Brain microvascular endothelial cell (primary cell): ENCODE measurements around the gene QRICH2.

Source experiments
- DNase-seq: peaks from one replicate; pipeline ENCODE4 v3.0.0-alpha.2; 2020
- H3K27ac ChIP-seq: fragments of 250-450 bp; sonication (Bioruptor Pico); 2 replicates; pipeline ENCODE4 v1.5.1; 2020; ENCODE audit warnings: mild to moderate bottlenecking, moderate library complexity
- H3K27me3 ChIP-seq: fragments of 250-450 bp; sonication (Bioruptor Pico); replicated peaks from 2 replicates; pipeline ENCODE4 v1.5.1; 2020; ENCODE audit warnings: mild to moderate bottlenecking
- H3K36me3 ChIP-seq: fragments of 250-450 bp; sonication (Bioruptor Pico); replicated peaks from 2 replicates; pipeline ENCODE4 v1.5.1; 2020; ENCODE audit warnings: mild to moderate bottlenecking
- H3K4me3 ChIP-seq: 2 replicates; pipeline ENCODE4 v1.5.1; 2011; ENCODE audit warnings: low read depth, mild to moderate bottlenecking, control low read depth, low read length, moderate library complexity
- CTCF ChIP-seq: IDR thresholded peaks from 2 replicates; pipeline ENCODE4 v1.5.1; 2011; ENCODE audit warnings: low read depth, mild to moderate bottlenecking, moderate library complexity, low read length, control low read depth, inconsistent platforms; ENCODE audit errors: missing control alignments
- in situ Hi-C: cut with HindIII; loops from 2 replicates; pipeline ENCODE4 v1.10.0; 2017; ENCODE audit warnings: low sequenced_read_pairs, low pct_ligation_motif_present

Gene QRICH2

GRCh38 chr17:76293106-76293505 is 15.0 kb downstream of the QRICH2 start:
- Histone ChIP-seq H3K36me3 (peaks cover 14% of the 10 kb centered on the region), H3K4me3 (no peak overlapping the region), H3K27me3 (no peaks in the 10 kb centered on the region), H3K27ac (no peak overlapping the region)
- no peak for DNase-seq
- in situ Hi-C loops, result no loop called here
- no peak for TF ChIP-seq CTCF

GRCh38 chr17:76292567-76292966 is 15.5 kb downstream of the QRICH2 start:
- peaks cover 14% of the 10 kb centered on the region for H3K36me3 ChIP-seq
- in situ Hi-C loops, result no loop called here
- no peak overlapping the region for H3K4me3 ChIP-seq
- no peak for TF ChIP-seq CTCF
- no peaks in the 10 kb centered on the region for H3K27me3 ChIP-seq
- H3K27ac ChIP-seq, result no peak overlapping the region
- DNase-seq, result no peak

- TF ChIP-seq CTCF, result no peak
- Histone ChIP-seq H3K36me3 (no peaks in the 10 kb centered on the region), H3K27me3 (no peaks in the 10 kb centered on the region), H3K27ac (no peak overlapping the region), H3K4me3 (no peak overlapping the region)
- no peak for DNase-seq
- in situ Hi-C loops, result no loop called here
Observed at GRCh38 chr17:76281573-76282371, 26.3 kb downstream of the QRICH2 start.

- no peak overlapping the region for H3K4me3 ChIP-seq
- no peak for DNase-seq
- no peak for TF ChIP-seq CTCF
- H3K36me3 ChIP-seq, result no peaks in the 10 kb centered on the region
- H3K27ac ChIP-seq, result no peak overlapping the region
- no peaks in the 10 kb centered on the region for H3K27me3 ChIP-seq
- in situ Hi-C loops, result no loop called here
Observed at GRCh38 chr17:76280650-76281049, 27.4 kb downstream of the QRICH2 start.

- no peak for TF ChIP-seq CTCF
- no peaks in the 10 kb centered on the region for H3K36me3 ChIP-seq
- in situ Hi-C loops, result no loop called here
- DNase-seq, result no peak
- no peak overlapping the region for H3K4me3 ChIP-seq
- H3K27ac ChIP-seq, result no peak overlapping the region
- H3K27me3 ChIP-seq, result no peaks in the 10 kb centered on the region
Observed at GRCh38 chr17:76279742-76280287, 28.3 kb downstream of the QRICH2 start.
